Hindlimb muscle (tissue), 1 donor: ENCODE results near the gene FGF22. TPM values are rescaled to one million over a fixed set of nuclear protein-coding genes. Genes with fewer than 3 reads are reported as not detected.
"Not testable (repeated sequence)": the region's sequence is repeated elsewhere in the genome, so short reads cannot be mapped to it uniquely, and the experiment has no call there.

ENCODE experiments used
- DNase-seq: peaks from one replicate; pipeline ENCODE4 v3.0.0-alpha.2; 2013
- polyA plus RNA-seq: library from polyadenylated mRNA; unstranded; fragments of 120-200 nt; gene quantifications from one replicate; pipeline ENCODE4 v1.2.1, GENCODE V29; 2013; ENCODE audit not compliant: insufficient read length

FGF22 gene
- polyA plus RNA-seq, 1 donor: 0.28 TPM

- DNase-seq: no peak
Observed at GRCh38 chr19:622666-623065, 17.0 kb upstream of the FGF22 start.

GRCh38 chr19:623175-623916, 16.3 kb upstream of the FGF22 start:
- DNase-seq: no peak

DNA sequence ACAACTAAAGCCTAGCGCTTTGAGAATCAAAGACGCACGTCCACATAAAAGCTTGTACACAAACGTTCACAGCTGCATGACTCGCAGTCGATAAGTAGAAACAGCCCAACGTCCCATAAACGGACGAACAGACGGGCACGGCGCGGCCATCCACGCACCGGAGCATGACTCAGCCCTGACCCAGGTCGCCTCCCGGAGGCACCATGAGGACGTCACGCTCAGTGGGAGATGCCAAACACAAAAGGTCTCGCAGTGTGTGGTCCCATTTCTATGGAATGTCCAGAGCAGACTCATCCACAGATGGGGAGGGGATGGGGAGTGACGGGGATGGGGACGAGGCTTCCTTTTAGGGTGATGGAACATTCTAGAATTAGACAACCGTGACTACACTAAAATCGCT, 15.7 kb upstream of the FGF22 start:
- no peak for DNase-seq

GRCh38 chr19:624433-625109, 15.1 kb upstream of the FGF22 start:
- DNase-seq: no peak

DNA sequence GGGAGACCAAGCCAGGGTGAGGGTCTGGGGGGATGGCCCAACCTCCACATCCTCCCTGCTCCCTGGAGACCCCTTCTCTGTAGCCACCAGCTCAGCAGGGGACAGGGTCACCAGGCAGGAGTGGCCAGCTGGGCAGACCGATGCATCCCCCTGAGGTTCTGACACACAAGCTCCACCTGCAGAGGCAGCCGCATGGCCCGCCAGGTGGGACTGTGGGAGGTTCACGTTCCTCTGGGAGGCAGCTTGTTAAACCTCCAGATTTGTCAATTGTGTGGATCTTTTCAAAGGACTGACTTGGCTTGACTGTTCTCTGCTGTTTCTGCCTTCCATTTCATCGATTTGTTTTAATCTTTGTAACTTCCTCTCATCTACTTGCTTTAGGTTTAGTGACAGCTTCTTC, 14.4 kb upstream of the FGF22 start:
- DNase-seq: no peak

GRCh38 chr19:626566-626965, 13.1 kb upstream of the FGF22 start:
- not testable (repeated sequence) for DNase-seq

- DNase-seq: no peak
Observed at GRCh38 chr19:628168-628567, 11.5 kb upstream of the FGF22 start.

DNA sequence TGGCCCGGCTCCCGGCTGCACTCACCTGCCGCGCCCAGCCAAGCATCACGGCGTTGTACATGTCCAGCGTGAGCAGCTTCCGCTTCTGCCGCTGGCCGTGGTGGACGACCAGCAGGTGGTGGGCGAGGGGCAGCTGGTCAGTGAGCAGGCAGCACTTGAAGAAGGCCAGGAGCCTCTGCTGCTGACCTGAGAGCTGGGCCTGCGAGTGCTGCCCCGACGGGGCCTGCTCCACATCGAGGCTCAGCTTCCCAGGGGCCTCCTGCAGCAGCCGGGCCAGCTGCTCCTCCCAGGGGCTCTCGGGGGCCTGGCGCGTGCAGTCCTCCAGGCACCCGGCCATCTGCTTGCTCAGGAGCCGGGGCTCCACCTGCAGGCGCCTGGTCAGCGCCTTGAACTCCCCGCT, 10.2 kb upstream of the FGF22 start:
- not testable (repeated sequence) for DNase-seq

GRCh38 chr19:629961-630714, 9.5 kb upstream of the FGF22 start:
- DNase-seq: no peak

DNA sequence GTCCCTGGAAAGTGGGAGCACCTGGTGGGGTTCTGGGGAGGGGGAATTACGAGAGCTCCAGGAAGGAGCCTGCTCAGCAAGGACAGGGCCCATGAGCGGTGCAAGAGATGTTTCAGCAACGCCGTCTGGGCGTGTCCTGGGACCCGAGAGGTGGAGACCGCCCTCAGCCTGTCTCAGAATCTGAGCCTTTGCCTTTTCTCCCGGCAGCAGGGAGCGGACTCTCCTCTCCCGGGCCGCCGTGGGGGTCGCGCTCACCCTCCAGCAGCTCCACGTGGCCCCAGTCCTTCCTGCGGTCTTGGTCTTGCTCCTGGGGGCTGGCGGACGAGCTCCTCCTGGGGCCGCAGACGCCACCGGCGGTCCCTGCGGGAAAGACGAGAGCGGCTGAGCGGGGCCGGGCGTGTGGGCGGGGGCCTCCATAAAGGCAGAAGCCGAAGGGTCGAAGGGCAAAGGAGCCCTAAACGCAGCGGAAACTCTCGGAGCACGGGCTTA, 7.1 kb upstream of the FGF22 start:
- DNase-seq: no peak

GRCh38 chr19:633068-633785, 6.5 kb upstream of the FGF22 start, which contains the start of gene POLRMT:
Gene POLRMT, minus strand, starts transcription at chr19:633537. Its CDS starts 25 bp downstream, at chr19:633512.
- DNase-seq: peak; percentile 99

- no peak for DNase-seq
Observed at GRCh38 chr19:633786-634639, 5.7 kb upstream of the FGF22 start.

- no peak for DNase-seq
Observed at GRCh38 chr19:634975-635652, 4.6 kb upstream of the FGF22 start.

DNA sequence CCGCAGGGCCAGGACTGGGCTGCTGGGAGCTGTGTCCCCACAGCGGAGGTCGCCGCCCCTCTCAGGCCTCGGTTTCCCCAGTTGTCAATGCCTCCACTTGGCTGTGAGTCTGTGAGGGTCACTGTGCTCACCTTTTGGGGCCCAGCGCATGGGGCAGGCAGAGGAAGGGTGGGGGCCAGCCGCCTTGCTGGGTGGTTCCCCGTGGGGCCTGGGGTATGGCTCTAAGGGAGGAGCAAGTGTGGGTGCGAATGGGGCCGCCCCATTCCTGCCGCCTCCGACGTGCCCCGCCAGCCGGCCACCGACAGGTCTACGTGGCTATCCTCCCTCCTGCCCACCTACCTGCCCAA, 800 bp upstream of the FGF22 start:
- no peak for DNase-seq

GRCh38 chr19:640161-640558, 481 bp downstream of the FGF22 start:
- no peak for DNase-seq

DNA sequence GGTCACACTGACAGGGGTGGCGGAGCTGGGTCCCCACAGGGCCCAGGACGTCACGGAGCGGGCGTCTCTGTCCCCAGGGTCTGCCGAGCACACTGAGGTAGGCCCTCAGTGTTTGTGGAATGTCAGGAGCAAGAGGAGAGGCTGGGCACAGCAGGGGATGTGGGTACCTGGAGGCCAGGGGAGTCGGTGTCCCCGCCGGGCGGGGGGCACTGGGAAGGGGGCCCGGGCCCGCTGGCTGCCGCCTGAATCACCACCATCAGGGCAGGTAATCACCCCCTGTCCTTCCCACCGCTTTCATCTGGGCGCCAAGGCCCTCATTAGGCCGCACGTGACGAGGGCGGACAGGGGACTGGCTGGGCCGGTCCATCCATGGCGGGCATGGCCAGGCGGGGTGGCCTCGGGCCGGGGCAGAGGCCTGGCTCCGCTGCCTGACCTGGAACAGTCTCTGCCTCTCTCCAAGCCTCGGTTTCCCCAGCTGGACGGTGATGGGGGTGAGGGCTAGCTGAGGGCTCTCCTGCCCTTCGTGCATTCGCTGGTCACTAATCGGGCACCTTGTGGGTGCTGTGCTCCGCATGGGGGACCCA, 1.0 kb downstream of the FGF22 start:
- no peak for DNase-seq

DNA sequence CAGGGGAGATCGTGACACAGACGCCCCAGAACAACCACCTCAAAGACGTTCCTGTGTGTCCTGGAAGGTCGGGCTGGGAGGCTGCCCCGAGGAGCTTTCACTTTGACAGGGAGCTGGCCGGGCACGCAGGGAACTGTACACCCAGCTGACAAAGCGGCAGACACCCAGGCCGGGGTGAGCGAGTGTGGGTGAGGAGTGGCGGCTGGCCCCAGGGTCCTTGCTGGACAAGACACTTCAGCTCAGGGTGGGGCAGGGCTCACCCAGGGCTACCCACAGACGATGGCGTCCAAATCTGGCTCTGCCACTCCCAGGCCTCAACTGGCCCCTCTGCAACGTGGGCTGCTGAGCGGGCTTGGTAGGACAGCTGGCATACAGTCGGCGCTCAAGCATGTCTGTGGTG, 2.0 kb downstream of the FGF22 start:
- DNase-seq: no peak

- no peak for DNase-seq
Observed at GRCh38 chr19:642767-643727, 3.4 kb downstream of the FGF22 start.

GRCh38 chr19:643736-644135, 4.1 kb downstream of the FGF22 start:
- DNase-seq: no peak

DNA sequence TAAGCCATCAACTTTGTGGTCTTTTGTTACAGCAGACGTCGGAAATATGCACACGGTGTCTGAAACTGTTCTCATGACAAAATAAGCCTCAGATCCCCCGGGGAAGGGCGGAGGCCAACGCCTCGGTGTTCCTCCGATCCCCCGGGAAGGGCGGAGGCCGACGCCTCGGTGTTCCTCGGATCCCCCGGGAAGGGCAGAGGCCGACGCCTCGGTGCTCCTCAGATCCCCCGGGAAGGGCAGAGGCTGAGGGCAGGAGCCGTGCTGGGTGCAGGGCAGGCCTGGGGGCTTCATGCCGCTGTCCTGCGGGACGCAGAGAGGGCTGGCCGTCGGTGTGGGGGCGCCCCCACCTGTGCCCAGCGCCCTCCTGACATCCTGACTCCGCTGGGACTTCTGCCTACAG, 4.7 kb downstream of the FGF22 start:
- no peak for DNase-seq
